NCI-H1048 (cell line): ENCODE measurements around the gene PLCL2.
"Not testable (repeated sequence)": the region's sequence is repeated elsewhere in the genome, so short reads cannot be mapped to it uniquely, and the experiment has no call there.

Experiments
- DNase-seq: peaks from one replicate; lab custom pipeline; 2025; lab: John Stamatoyannopoulos, UW

The PLCL2 gene

DNA sequence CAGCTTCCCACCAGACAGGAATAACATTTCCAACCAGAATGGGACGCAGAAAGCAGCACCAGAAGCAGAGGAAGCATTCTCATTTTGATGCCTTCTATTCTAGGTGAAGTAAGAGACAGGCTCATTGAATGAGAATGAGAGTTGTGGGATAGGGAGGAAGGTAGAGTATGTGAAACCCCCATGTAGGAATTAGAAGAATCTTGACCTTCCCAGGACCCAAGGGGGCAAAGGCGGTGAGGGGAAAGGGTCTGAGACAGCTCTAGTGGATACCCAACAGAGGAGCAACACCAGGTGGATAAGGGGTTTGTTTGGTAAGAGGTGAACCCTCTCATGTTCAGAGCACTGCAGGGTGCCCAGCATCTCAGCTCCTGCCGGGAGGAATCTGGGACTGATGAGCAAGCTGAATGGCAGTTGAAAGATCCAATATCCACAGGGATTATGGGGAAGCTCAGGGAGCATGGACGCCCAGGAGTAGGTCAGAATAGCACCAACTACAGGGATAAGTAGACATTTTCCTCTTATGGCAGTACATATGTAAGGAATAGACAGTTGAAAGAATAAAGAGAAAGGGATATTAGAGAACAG is 77.0 kb downstream of the PLCL2 start:
- no peak for DNase-seq

DNA sequence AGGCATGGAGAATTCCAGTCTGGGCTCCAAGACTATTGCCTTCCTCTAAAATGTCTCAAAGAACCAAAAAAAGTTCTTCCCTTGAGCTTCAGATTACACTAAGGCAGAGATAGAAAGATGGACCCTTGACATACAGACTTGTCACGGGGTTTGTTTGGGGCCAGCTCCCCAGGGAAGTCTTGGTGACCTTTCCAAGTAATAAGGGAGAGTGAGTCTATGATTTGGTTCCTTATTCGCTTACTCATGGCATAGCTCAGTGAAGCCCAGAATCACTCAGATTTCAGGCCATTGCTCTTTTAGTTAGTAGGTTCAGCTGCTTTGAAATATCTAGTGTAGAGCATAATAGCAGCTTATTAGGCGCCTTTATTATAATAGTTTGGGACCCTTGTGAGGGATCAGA is 90.3 kb downstream of the PLCL2 start:
- no peak for DNase-seq

DNA sequence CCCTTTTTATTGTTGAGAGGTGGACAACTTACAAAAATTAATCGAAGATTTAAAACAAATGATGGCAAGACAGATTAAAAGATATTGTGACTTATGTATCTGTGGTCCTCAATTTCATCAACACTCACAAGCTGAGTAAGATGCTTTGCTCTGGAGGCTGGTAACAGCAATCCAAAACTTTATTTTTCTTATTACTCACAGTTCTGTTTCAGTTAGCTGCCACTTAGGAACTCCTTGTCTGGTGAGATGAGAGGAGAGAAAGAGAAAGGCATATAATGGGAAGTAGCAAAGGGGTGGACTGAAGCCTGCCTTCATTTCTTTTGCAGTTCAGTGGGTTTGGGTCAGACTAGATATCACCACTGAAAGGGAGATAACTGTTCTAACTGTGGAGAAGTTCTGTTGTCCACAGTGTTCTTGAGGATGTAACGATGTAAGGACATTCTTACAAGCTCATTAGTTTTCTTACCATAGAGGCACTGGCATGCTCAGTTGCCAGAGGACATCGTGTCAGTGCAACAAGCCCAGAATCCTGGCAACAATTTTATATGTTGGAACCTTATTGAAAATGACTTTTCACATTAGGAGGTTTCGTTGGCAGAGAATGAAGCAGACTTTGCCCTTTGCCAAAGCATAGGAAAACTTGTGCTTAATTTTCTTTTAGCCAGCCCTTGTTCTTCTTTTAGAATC is 93.6 kb downstream of the PLCL2 start:
- DNase-seq, result no peak

DNA sequence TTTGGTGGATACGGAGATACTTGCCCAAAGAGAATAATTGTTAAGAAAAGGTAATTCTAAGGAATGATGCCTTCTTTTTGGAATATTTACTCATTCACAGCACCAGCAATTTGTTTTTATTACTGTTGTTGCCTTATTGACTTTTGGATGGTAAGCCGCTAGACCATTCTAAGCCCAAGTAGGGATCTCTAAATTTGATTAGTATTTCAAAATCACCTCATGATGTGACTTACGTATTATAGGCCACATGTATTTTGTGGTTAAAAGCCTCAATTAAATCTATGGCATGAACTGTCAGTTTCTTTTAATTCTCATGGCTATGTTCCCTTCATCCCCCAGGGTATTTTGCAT is 94.1 kb downstream of the PLCL2 start:
- no peak for DNase-seq

DNA sequence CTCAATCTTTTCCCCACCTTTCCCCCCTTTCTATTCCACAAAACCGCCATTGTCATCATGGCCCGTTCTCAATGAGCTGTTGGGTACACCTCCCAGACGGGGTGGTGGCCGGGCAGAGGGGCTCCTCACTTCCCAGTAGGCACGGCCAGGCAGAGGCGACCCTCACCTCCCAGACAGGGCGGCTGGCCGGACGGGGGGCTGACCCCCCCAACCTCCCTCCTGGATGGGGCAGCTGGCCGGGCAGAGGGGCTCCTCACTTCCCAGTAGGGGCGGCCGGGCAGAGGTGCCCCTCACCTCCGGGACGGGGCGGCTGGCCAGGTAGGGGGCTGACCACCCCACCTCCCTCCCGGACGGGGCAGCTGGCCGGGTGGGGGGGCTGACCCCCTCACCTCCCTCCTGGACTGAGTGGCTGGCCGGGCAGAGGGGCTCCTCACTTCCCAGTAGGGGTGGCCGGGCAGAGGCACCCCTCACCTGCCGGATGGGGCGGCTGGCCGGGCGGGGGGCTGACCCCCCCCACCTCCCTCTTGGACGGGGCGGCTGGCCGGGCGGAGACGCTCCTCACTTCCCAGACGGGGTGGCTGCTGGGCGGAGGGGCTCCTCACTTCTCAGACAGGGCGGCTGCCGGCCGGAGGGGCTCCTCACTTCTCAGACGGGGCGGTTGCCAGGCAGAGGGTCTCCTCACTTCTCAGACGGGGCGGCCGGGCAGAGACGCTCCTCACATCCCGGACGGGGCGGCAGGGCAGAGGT is 95.2 kb downstream of the PLCL2 start:
- DNase-seq, result not testable (repeated sequence)

DNA sequence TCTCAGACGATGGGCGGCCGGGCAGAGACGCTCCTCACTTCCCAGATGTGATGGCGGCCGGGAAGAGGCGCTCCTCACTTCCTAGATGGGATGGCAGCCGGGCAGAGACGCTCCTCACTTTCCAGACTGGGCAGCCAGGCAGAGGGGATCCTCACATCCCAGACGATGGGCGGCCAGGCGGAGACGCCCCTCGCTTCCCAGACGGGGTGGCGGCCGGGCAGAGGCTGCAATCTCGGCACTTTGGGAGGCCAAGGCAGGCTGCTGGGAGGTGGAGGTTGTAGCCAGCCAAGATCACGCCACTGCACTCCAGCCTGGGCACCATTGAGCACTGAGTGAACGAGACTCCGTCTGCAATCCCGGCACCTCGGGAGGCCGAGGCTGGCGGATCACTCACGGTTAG is 95.8 kb downstream of the PLCL2 start:
- DNase-seq, result not testable (repeated sequence)

DNA sequence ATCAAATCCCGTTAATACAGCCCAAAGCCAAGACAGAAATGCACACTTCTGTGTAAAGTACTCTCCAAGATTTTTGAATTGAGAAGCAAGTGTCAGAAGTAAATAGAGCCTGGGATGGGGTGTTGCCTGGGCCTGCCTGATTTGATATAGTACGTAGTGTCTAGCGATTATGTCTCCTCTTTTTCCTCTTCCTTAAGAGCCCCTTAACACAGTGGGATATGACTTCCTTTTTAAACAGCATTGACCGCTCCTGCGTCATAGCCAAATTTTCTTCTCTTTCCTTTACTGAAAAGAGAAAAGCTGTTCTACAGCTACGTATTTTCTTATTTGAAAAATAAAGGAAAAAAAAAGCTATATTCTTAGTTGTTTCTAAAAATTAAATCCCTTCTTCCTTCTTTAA is 97.7 kb downstream of the PLCL2 start:
- DNase-seq, result no peak

DNA sequence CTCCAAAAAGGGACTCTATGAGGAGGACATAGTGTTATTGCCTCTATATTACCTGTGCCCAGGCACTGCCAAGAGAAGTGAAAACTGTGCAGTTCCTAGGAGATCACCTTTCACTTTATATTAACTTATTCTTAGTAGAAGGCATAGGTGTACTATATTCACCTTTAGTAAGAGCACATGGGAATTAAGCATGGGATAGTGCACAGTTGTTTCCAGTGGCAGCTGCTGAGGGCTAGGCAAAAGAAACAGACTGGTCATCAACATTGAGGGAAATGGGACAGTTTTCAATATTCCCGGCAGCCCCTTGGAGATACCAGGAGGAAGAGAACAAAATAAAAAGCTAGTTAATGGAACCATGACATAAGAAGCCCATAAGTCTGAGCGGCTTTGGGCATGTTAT is 100.9 kb downstream of the PLCL2 start:
- no peak for DNase-seq

DNA sequence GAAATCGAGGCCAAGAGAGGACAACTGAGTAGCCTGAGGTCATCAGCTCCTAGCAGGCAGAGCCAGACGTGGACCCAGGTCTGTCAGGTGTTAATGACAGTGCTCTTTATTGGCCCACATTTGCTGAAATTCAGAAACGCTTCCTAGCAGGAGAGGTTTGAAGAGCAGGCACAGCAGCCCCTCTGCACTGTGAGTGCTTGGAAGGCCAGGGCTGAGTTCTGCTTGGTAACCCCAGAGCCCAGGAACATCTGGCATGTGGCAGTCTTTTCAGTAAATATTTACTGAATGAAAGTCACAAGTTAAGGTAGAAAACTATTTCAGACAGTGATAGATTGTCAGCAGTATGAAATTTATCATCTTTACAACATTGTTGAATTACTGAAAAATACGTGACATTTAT is 102.4 kb downstream of the PLCL2 start:
- no peak for DNase-seq

DNA sequence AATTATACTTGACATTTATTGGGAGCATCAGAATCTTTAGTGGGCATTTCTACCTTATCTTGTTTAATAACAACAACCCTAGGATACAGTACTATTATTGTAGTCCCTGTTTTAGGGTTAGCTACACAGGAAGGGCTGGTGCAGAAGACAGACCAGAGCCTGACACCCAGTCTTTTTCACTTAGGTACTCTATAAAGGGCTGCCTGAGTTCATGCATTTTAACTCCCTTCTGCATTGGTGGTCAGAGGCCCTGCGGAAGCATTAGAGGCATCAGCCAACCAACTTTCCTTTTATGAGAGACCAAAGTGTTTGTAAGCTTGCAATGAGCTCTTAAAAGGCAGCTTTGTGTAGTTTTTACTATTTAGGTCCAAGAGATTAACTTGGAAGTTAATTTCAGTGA is 105.4 kb downstream of the PLCL2 start:
- DNase-seq, result no peak

DNA sequence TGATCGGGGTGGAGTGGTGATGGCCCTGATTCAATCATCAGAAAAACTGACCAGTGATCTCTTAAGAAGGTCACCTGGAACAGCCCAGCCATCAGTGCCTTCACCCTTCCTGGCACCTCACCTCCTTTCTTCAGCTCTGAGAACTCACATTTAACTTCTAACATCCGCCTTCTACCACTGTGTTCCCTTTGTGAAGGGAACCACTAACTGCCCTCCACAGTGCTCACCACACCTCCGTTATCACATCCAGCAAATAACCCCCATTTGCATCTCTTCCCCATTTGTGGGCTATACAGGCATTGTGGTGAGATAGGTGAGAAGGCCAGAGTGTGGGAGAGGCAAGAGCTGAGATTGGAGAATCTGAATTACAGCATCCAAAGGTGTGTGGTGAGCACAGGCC is 107.4 kb downstream of the PLCL2 start:
- DNase-seq, result no peak

DNA sequence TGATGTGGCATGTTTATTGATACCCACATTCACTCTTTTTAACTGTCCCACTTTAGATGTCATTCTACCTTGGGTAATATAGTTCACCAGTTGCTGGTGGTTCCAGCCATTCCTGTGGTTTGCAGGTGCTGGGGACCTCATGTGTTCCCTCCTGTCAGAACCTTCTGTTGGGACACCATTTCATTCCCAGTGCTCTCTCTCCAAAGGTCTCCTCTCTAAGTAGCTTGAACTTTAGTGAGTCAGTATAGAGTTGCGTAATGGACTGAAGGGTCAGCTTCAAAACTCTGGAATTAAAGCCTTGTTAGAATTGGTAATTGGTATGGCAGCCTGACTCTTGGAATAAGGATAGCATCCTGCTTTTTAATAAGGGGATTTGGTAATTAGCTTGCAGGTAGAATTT is 108.5 kb downstream of the PLCL2 start:
- no peak for DNase-seq

DNA sequence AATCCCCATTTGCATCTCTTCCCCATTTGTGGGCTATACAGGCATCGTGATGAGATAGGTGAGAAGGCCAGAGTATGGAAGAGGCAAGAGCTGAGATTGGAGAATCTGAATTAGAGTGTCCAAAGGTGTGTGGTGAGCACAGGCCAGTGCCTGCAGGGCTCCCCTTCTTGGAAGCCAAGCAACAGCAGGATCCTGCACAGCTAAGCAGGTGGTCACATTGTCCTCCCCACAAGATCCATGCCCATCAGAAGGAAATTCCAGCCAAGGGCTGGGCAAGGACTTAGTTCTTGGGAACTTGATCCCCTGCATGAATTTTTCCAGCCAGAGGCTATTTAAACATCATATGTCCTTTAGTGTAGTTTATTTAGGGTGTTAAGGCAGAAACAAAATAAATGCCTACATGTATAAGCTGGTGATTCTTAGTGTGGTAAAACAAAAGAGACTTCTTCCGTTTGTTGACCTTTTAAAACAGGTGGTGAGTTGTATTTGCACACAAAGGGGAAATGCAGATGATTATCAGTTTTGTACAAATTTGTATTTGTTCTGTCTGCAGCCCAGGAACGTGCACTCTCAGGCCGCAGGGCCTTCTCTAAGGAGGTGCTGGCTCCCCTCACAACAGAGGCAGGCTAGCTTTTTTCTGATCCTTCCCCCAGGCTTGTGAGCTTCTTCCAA is 110.2 kb downstream of the PLCL2 start:
- no peak for DNase-seq

DNA sequence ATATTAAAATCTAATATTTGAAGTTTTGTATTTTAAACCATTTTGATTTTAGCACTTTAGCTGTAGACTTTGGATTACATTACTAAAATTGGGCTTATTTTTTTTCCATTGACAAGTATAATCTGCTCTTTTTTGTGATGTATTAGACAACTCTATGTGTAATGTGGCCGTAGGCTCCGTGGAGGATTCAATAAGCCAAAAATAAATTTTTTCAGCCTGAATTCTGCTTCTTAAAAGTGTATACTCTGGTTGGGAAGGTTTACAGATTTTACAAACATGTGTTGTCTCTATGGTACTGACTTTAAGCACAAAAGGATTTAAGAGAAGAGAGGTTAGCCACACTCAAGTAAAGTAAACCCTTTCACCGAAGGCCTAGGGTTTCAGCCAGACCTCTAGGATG is 110.8 kb downstream of the PLCL2 start:
- no peak for DNase-seq

DNA sequence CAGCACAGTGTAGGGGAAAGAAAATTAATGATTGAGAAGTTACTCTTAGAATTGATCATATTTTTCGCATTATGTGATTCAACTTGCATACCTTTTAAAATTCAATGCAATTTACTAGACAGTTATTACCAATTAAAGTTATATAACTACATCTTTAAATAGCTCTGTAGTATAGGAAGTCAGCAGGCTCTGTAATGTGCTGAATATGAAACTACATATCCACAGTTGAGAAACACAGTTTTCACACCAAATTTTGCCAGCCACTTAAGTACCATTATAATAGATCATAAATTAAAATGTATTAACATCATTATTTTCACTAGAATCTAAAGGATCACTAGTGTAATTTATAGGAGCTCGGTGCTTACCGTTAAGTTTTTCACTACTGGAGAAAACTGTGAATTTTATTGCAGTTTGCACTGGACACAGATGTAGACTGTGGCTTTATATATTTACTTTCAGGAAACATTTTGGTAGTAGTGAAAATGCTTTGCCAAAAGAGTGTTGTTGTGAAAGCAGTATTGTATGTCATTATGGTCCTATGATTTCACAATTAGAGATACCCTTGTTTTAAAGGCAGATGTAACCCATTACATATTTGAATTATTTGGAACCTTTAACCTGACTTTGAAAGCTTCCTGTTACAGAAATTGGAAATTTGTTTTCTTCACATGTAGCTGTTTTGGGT is 113.6 kb downstream of the PLCL2 start:
- DNase-seq, result no peak

DNA sequence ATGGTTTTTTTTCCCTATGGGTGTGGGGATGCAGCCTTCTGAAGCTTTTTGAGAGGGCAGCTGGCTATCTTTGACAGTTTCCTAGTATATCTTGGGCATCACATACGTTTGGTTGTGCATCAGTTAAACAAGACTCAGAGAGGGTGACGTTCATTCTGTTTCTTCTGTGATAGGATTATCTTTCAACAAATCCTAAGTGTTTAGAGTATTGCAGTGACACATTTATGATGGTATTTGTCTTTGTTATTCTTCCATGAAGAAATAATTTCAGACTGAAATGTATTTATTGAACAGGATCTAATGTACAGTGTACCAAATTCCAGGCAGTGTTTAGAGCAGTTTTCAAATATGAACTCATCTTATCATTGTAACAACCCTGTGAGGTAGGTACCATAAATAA is 114.4 kb downstream of the PLCL2 start:
- DNase-seq, result no peak

DNA sequence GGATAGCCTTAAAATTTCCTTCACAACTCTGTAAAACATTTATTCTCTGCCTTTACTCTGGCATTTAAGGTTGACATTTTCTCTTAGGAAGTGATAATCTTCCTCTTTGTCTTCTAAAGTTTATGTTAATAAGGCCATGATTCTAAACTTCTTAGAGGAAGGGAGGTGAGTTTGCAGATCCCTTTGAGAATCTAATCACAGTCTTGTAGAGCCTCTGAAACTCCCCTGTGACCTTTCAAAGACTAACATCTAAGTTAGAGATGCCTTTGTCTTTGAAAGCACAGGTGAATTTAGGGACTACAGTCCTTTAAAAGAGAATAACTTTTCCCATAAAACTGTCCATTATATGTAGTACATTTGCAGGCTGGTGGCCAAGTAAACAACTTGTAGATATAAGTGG is 115.1 kb downstream of the PLCL2 start:
- no peak for DNase-seq

DNA sequence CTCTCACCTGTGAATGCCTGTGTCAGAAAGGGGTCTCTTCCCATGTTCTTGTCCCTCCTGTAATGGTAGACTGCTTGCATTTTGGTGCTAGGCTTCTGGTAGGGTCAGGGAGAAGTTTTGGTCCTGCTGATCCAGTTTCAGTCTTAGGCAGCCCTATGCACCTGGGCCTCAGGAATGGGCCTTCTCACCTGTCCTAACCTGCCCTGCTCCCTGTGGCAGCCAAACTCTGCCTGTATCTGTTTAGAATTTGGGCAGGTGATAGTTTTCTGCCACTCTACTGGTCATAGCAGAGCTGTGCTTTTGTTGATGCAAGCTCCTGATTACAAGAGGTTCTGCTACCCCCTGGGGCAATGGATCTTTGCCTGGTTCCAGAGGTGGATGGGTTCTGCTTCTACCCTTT is 118.7 kb downstream of the PLCL2 start:
- no peak for DNase-seq

DNA sequence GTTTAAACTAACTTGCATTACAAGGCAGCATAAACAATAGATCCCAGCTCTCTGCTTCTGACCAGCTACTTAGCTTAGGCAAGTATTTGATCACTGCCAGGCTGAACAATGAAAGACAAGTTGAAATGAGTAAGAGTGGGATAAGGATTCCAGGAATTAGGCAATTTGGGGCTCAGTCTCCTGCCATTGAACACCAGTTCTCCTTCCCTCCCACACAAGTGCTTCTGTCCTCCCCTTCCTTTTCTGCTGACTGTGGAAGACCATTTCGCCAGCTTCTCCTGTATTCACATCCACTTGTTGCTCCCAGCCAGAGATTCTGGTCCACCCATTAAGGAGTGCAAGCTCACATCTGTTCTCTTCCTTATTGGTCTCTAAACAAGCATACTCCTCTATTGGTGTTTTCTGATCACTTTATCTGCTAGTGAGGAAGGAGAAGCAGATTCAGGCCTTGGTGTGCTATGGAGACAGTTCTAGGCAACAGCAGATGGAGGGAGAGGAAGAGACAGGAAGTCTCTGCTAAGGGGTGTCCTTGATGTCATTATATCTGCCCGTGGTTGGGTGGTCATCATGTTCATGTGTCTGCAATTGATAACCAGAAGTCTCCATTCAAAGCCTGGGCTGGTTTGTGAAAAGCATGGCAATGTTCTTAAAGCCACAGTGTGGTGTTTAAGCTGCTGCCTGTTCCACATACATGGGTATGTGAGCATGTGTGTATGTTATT is 121.5 kb downstream of the PLCL2 start:
- DNase-seq, result no peak

DNA sequence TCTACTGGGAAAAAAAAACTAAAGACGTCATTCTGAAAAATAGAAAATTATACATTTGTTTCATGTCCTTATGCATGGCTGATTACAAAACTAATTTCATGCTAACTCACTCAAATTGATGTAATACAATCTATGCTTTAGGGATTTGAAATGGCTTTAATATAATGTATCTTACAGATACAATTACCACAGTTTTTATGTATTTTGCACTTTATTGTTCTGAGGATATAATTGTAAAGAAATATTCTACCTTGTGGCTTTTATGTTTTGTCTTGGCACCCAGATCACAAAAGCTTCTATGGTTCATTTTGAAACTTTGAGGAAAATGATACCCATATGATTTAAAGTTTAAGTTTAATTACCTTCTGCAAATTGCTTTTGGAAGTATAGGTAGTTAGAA is 122.5 kb downstream of the PLCL2 start:
- DNase-seq, result no peak

DNA sequence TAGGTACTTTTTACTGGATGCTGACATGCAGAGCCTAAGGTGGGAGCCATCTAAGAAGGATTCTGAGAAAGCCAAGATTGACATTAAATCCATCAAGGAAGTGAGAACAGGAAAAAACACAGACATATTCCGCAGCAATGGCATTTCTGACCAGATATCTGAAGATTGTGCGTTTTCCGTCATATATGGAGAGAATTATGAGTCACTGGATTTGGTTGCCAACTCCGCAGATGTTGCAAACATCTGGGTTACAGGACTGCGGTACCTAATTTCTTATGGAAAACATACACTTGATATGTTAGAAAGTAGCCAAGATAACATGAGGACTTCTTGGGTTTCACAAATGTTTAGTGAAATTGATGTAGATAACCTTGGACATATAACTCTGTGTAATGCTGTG is 125.1 kb downstream of the PLCL2 start:
- no peak for DNase-seq
